Medulla oblongata (tissue), 1 donor: ENCODE measurements around the gene CPTP.

Experiments
- DNase-seq: peaks from one replicate; pipeline ENCODE4 v3.0.0-alpha.2; 2015; ENCODE audit errors: extremely low spot score

The CPTP gene

GRCh38 chr1:1318777-1319645 lies 5.6 kb upstream of the CPTP start:
- DNase-seq, result no peak

GRCh38 chr1:1319646-1319941 lies 5.0 kb upstream of the CPTP start:
- DNase-seq, result no peak

- no peak for DNase-seq
Observed at GRCh38 chr1:1320666-1321448, 3.7 kb upstream of the CPTP start.

- no peak for DNase-seq
Observed at GRCh38 chr1:1321477-1321876, 3.1 kb upstream of the CPTP start.

- DNase-seq, result no peak
Observed at GRCh38 chr1:1322418-1322817, 2.2 kb upstream of the CPTP start.

GRCh38 chr1:1322952-1323351 lies 1.6 kb upstream of the CPTP start:
- no peak for DNase-seq

GRCh38 chr1:1324084-1324523 lies 498 bp upstream of the CPTP start:
- no peak for DNase-seq

- DNase-seq, result no peak
Observed at GRCh38 chr1:1325288-1326074, 879 bp downstream of the CPTP start.

GRCh38 chr1:1326075-1326605 lies 1.5 kb downstream of the CPTP start:
- DNase-seq, result no peak

GRCh38 chr1:1327291-1327690 lies 2.7 kb downstream of the CPTP start:
- no peak for DNase-seq

GRCh38 chr1:1328254-1328653 lies 3.7 kb downstream of the CPTP start:
- DNase-seq, result no peak

GRCh38 chr1:1329304-1330210 lies 5.0 kb downstream of the CPTP start:
- no peak for DNase-seq

- DNase-seq, result no peak
Observed at GRCh38 chr1:1330366-1331067, 5.9 kb downstream of the CPTP start.

GRCh38 chr1:1331068-1331965 lies 6.7 kb downstream of the CPTP start, which contains the start of gene TAS1R3:
Gene TAS1R3 (plus strand): TSS chr1:1331280. CDS start chr1:1331346, 66 bp downstream.
- DNase-seq, result no peak

- no peak for DNase-seq
Observed at GRCh38 chr1:1332031-1332755, 7.6 kb downstream of the CPTP start.

- DNase-seq, result no peak
Observed at GRCh38 chr1:1332774-1333480, 8.3 kb downstream of the CPTP start.

GRCh38 chr1:1333551-1334241 lies 9.1 kb downstream of the CPTP start:
- no peak for DNase-seq
